ENCODE results near the gene MRPL37.
"Not testable (repeated sequence)": the region's sequence is repeated elsewhere in the genome, so short reads cannot be mapped to it uniquely, and the experiment has no call there.

Gene MRPL37

GRCh38 chr1:54186056-54186455 lies 13.9 kb upstream of the MRPL37 start:
- peaks cover 10% of the 10 kb centered on the region for H3K36me3 Mint-ChIP-seq (ENCODE audit: low read depth)
- H3K9me3 Mint-ChIP-seq, result no peaks in the 10 kb centered on the region
- peaks cover 2% of the 10 kb centered on the region for H3K4me1 Mint-ChIP-seq (ENCODE audit: low read depth)
- H3K4me3 Mint-ChIP-seq, result no peak overlapping the region
- H3K27me3 Mint-ChIP-seq (ENCODE audit: low read depth), result no peaks in the 10 kb centered on the region
- H3K27ac Mint-ChIP-seq, result no peak overlapping the region

- Mint-ChIP-seq H3K36me3 (ENCODE audit: low read depth) (peaks cover 7% of the 10 kb centered on the region), H3K4me3 (no peak overlapping the region), H3K9me3 (no peaks in the 10 kb centered on the region), H3K27me3 (ENCODE audit: low read depth) (no peaks in the 10 kb centered on the region), H3K27ac (no peak overlapping the region), H3K4me1 (ENCODE audit: low read depth) (no peaks in the 10 kb centered on the region)
Measured at GRCh38 chr1:54188291-54188690, 11.7 kb upstream of the MRPL37 start.

- Mint-ChIP-seq H3K9me3 (no peaks in the 10 kb centered on the region), H3K27me3 (ENCODE audit: low read depth) (no peaks in the 10 kb centered on the region), H3K4me3 (no peak overlapping the region), H3K36me3 (ENCODE audit: low read depth) (peaks cover 9% of the 10 kb centered on the region), H3K27ac (no peak overlapping the region), H3K4me1 (ENCODE audit: low read depth) (no peaks in the 10 kb centered on the region)
Measured at GRCh38 chr1:54190526-54190925, 9.4 kb upstream of the MRPL37 start.

GRCh38 chr1:54191525-54191924 lies 8.4 kb upstream of the MRPL37 start:
- no peaks in the 10 kb centered on the region for H3K4me1 Mint-ChIP-seq (ENCODE audit: low read depth)

GRCh38 chr1:54193453-54193852 lies 6.5 kb upstream of the MRPL37 start:
- no peak overlapping the region for H3K27ac Mint-ChIP-seq
- H3K36me3 Mint-ChIP-seq (ENCODE audit: low read depth), result peaks cover 1% of the 10 kb centered on the region
- no peaks in the 10 kb centered on the region for H3K9me3 Mint-ChIP-seq
- H3K27me3 Mint-ChIP-seq (ENCODE audit: low read depth), result no peaks in the 10 kb centered on the region
- H3K4me3 Mint-ChIP-seq, result no peak overlapping the region
- H3K4me1 Mint-ChIP-seq (ENCODE audit: low read depth), result no peaks in the 10 kb centered on the region

More at GRCh38 chr1:54191525-54191924, 8.4 kb upstream of the MRPL37 start:
- Mint-ChIP-seq H3K4me3 (no peak overlapping the region), H3K36me3 (ENCODE audit: low read depth) (peaks cover 5% of the 10 kb centered on the region), H3K27me3 (ENCODE audit: low read depth) (no peaks in the 10 kb centered on the region), H3K9me3 (no peaks in the 10 kb centered on the region), H3K27ac (no peak overlapping the region)

GRCh38 chr1:54199151-54199764 lies 709 bp upstream of the MRPL37 start:
- Mint-ChIP-seq H3K9me3 (no peaks in the 10 kb centered on the region), H3K27me3 (ENCODE audit: low read depth) (no peaks in the 10 kb centered on the region), H3K27ac (peak overlapping the region; percentile 86), H3K4me3 (peak overlapping the region; percentile 91), H3K36me3 (ENCODE audit: low read depth) (peaks cover 17% of the 10 kb centered on the region), H3K4me1 (ENCODE audit: low read depth) (peaks cover 31% of the 10 kb centered on the region)

GRCh38 chr1:54200519-54200997 lies 591 bp downstream of the MRPL37 start:
- H3K27ac Mint-ChIP-seq, result peak overlapping the region; percentile 86
- H3K36me3 Mint-ChIP-seq (ENCODE audit: low read depth), result peaks cover 23% of the 10 kb centered on the region
- peak overlapping the region; percentile 91 for H3K4me3 Mint-ChIP-seq
- peaks cover 33% of the 10 kb centered on the region for H3K4me1 Mint-ChIP-seq (ENCODE audit: low read depth)
- H3K27me3 Mint-ChIP-seq (ENCODE audit: low read depth), result no peaks in the 10 kb centered on the region
- no peaks in the 10 kb centered on the region for H3K9me3 Mint-ChIP-seq

- Mint-ChIP-seq H3K9me3 (no peaks in the 10 kb centered on the region), H3K4me1 (ENCODE audit: low read depth) (peaks cover 31% of the 10 kb centered on the region), H3K36me3 (ENCODE audit: low read depth) (peaks cover 40% of the 10 kb centered on the region), H3K27me3 (ENCODE audit: low read depth) (no peaks in the 10 kb centered on the region), H3K27ac (no peak overlapping the region), H3K4me3 (no peak overlapping the region)
Measured at GRCh38 chr1:54204199-54204598, 4.2 kb downstream of the MRPL37 start.

- H3K4me3 Mint-ChIP-seq, result no peak overlapping the region
- H3K9me3 Mint-ChIP-seq, result no peaks in the 10 kb centered on the region
- peaks cover 53% of the 10 kb centered on the region for H3K36me3 Mint-ChIP-seq (ENCODE audit: low read depth)
- peaks cover 12% of the 10 kb centered on the region for H3K4me1 Mint-ChIP-seq (ENCODE audit: low read depth)
- no peak overlapping the region for H3K27ac Mint-ChIP-seq
- H3K27me3 Mint-ChIP-seq (ENCODE audit: low read depth), result no peaks in the 10 kb centered on the region
Measured at GRCh38 chr1:54207287-54207686, 7.3 kb downstream of the MRPL37 start.

- H3K4me3 Mint-ChIP-seq; H3K27me3 Mint-ChIP-seq (ENCODE audit: low read depth); H3K4me1 Mint-ChIP-seq (ENCODE audit: low read depth); H3K9me3 Mint-ChIP-seq; H3K27ac Mint-ChIP-seq: not testable (repeated sequence)
- H3K36me3 Mint-ChIP-seq (ENCODE audit: low read depth), result peaks cover 54% of the 10 kb centered on the region
Measured at GRCh38 chr1:54207896-54208295, 7.9 kb downstream of the MRPL37 start.

- Mint-ChIP-seq H3K36me3 (ENCODE audit: low read depth) (peaks cover 62% of the 10 kb centered on the region), H3K4me1 (ENCODE audit: low read depth) (peaks cover 2% of the 10 kb centered on the region), H3K27ac (no peak overlapping the region), H3K9me3 (no peaks in the 10 kb centered on the region), H3K27me3 (ENCODE audit: low read depth) (no peaks in the 10 kb centered on the region), H3K4me3 (no peak overlapping the region)
Measured at GRCh38 chr1:54212872-54213271, 12.9 kb downstream of the MRPL37 start.

GRCh38 chr1:54215523-54215922 lies 15.6 kb downstream of the MRPL37 start:
- H3K27me3 Mint-ChIP-seq (ENCODE audit: low read depth), result no peaks in the 10 kb centered on the region
- peaks cover 65% of the 10 kb centered on the region for H3K36me3 Mint-ChIP-seq (ENCODE audit: low read depth)
- H3K27ac Mint-ChIP-seq, result no peak overlapping the region
- no peak overlapping the region for H3K4me3 Mint-ChIP-seq
- H3K9me3 Mint-ChIP-seq, result no peaks in the 10 kb centered on the region
- H3K4me1 Mint-ChIP-seq (ENCODE audit: low read depth), result peaks cover 9% of the 10 kb centered on the region

GRCh38 chr1:54218883-54219687 lies 19.1 kb downstream of the MRPL37 start:
- Mint-ChIP-seq H3K4me1 (ENCODE audit: low read depth) (peaks cover 10% of the 10 kb centered on the region), H3K36me3 (ENCODE audit: low read depth) (peaks cover 40% of the 10 kb centered on the region), H3K9me3 (no peaks in the 10 kb centered on the region), H3K4me3 (no peak overlapping the region), H3K27me3 (ENCODE audit: low read depth) (no peaks in the 10 kb centered on the region), H3K27ac (peak overlapping the region; percentile 24)

GRCh38 chr1:54219688-54220003 lies 19.7 kb downstream of the MRPL37 start:
- Mint-ChIP-seq H3K27ac (peak overlapping the region; percentile 59), H3K36me3 (ENCODE audit: low read depth) (peaks cover 36% of the 10 kb centered on the region), H3K9me3 (no peaks in the 10 kb centered on the region), H3K4me1 (ENCODE audit: low read depth) (peaks cover 10% of the 10 kb centered on the region), H3K27me3 (ENCODE audit: low read depth) (no peaks in the 10 kb centered on the region), H3K4me3 (no peak overlapping the region)

All from T-helper 1 cell treated with Interleukin-12 subunit alpha and Interleukin-12 subunit beta and Interleukin-4 antibody, amounts not matched to agents 30 μg/mL and 1 μg/mL, for 36 hours (primary cell).